ENCODE data around the gene FBXO42.

DNA sequence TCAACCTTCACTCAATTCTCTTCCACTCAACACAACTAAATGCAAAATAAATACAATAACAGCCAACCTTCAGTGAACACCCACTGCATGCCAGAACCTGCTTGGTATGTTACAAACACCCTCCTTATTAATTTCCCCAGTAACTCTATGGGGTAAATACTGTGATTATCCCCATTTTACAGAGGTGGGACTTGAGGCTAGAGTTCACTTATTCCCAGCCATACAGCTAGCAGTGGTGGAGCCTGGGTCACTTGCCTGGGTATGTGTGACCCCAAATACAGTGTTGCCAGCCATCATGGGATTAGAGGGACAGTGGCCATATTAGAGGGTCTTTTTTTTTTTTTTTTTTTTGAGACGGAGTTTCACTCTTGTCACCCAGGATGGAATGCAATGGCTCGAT, 116.9 kb downstream of the FBXO42 start:
- TF ChIP-seq GATA2 (IDR thresholded peaks at IDR 0.05; ENCODE audit: low read depth, low read length) = no peak
- no peak for TF ChIP-seq GATA3 (IDR thresholded peaks at IDR 0.05; ENCODE audit: low read depth, low read length)
